ENCODE results near the gene TM2D1.
"Not testable (repeated sequence)": the region's sequence is repeated elsewhere in the genome, so short reads cannot be mapped to it uniquely, and the experiment has no call there.

The TM2D1 gene

GRCh38 chr1:61724813-61725694 is at the start of gene TM2D1:
TM2D1 (minus strand) TSS chr1:61725141; CDS start chr1:61725120, 21 bp downstream.
- peak; percentile 75 for DNase-seq

- DNase-seq, result no peak
These were observed 45.2 kb upstream of the TM2D1 start for GRCh38 chr1:61770131-61770530.

- DNase-seq, result no peak
These were observed 33.0 kb upstream of the TM2D1 start for GRCh38 chr1:61757950-61758349.

- no peak for DNase-seq
These were observed 31.8 kb upstream of the TM2D1 start for GRCh38 chr1:61756773-61757172.

GRCh38 chr1:61754545-61754944 is 29.6 kb upstream of the TM2D1 start:
- DNase-seq, result no peak

GRCh38 chr1:61753998-61754508 is 29.1 kb upstream of the TM2D1 start:
- DNase-seq, result no peak

GRCh38 chr1:61752921-61753389 is 28.0 kb upstream of the TM2D1 start:
- DNase-seq, result no peak

- DNase-seq, result no peak
These were observed 24.6 kb upstream of the TM2D1 start for GRCh38 chr1:61749574-61749973.

GRCh38 chr1:61748566-61748965 is 23.6 kb upstream of the TM2D1 start:
- DNase-seq, result no peak

GRCh38 chr1:61746813-61747212 is 21.9 kb upstream of the TM2D1 start:
- DNase-seq, result no peak

GRCh38 chr1:61743716-61744580 is 19.0 kb upstream of the TM2D1 start:
- no peak for DNase-seq

GRCh38 chr1:61743431-61743705 is 18.4 kb upstream of the TM2D1 start:
- DNase-seq, result no peak

- DNase-seq, result no peak
These were observed 17.9 kb upstream of the TM2D1 start for GRCh38 chr1:61742620-61743430.

GRCh38 chr1:61741711-61742619 is 17.0 kb upstream of the TM2D1 start, which contains the start of gene PATJ:
PATJ (plus strand) TSS chr1:61742480; CDS start chr1:61762893, 20,413 bp downstream.
- peak; percentile 48 for DNase-seq

GRCh38 chr1:61740751-61741700 is 16.1 kb upstream of the TM2D1 start:
- DNase-seq, result no peak

GRCh38 chr1:61732726-61733125 is 7.8 kb upstream of the TM2D1 start:
- DNase-seq, result no peak

- not testable (repeated sequence) for DNase-seq
These were observed 5.7 kb upstream of the TM2D1 start for GRCh38 chr1:61730679-61731078.

GRCh38 chr1:61727544-61727943 is 2.6 kb upstream of the TM2D1 start:
- DNase-seq, result no peak

GRCh38 chr1:61724506-61724812 is 482 bp downstream of the TM2D1 start:
- DNase-seq, result no peak

GRCh38 chr1:61718996-61719663 is 5.8 kb downstream of the TM2D1 start:
- not testable (repeated sequence) for DNase-seq
